H1 (cell line): Measurements from ENCODE around the gene ZNF414.

Experiments used
- CTCF ChIP-seq, 3 experiments: IDR thresholded peaks; 1 replicate in 2 of 3; 2 replicates in 1 of 3; pipeline versions ENCODE4 v1.5.1 to v1.6.1; 2011; ENCODE audit warnings: low read length in 3 of 3, mild to moderate bottlenecking in 3 of 3, inconsistent platforms in 2 of 3, low read depth in 1 of 3, moderate library complexity in 1 of 3; ENCODE audit not compliant: insufficient read depth in 1 of 3; ENCODE audit errors: control extremely low read depth in 1 of 3
- SIN3A ChIP-seq, 2 experiments: IDR thresholded peaks in 1 of 2; conservative IDR thresholded peaks in 1 of 2; 2 replicates each; pipeline ENCODE4 v1.6.1; 2011 to 2012; ENCODE audit warnings: low read length in 2 of 2, improper control_type of control experiment in 1 of 2, low read depth in 1 of 2, mild to moderate bottlenecking in 1 of 2

GRCh38 chr19:8517551-8518442 lies 3.8 kb upstream of the ZNF414 start:
- TF ChIP-seq SIN3A (conservative IDR thresholded peaks at IDR 0.05 in 1 of 2, IDR thresholded peaks at IDR 0.05 in 1 of 2; ENCODE audit: low read depth in 1 of 2, low read length in 2 of 2) (no peak), CTCF (IDR thresholded peaks at IDR 0.05; ENCODE audit: control extremely low read depth in 1 of 3, insufficient read depth in 1 of 3, low read depth in 1 of 3, low read length in 3 of 3) (no peak)
